ENCODE results near the gene ZNF581.

Gene ZNF581

DNA sequence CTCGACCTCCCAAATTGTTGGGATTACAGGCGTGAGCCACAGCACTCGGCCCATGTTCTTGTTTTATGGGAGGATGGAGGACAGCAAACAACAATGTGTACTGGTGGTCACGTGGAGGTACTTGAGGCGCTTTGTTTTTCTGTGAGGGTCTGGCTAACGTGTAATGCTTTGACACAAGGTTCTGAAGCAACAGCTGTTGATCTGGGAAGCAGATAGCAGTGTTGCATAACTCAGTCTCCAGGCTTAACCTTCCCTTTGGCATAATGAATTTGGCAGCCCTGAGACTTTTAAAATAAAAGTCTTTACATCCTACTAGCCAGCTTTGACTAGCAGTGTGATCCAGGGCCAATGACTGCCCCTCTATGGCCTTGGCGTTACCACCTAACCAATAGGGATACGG, 9.6 kb upstream of the ZNF581 start:
- DNase-seq, result no peak

GRCh38 chr19:55635334-55635717, 8.1 kb upstream of the ZNF581 start:
- no peak for DNase-seq

DNA sequence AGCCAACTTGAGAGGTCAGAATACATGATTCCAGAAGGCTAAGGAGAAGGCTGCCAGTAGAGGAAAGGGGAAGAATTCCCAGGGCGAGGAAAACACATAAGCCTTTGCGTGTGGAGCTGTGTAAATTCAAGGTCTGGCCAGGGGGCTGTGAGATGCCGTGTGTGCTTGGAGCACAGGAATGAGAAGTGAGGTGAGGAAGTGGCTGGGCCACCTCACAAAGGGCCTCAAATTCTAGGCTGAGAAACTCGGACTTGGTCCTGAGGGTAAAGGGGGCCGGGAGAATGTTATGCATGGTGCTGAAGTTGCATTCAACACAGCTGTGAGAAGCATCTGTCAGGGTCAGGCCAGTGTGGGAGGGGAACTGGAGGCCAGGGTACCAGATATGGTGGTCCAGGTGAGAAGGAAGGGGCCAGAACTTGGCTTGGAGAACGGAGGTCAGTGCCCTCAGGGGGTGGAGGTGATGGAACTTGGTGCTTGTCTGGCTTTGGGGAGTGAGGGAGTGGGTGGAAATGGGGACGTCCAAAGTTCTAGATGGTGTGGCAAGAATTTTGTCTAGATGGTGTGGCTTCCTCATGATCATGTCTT, 7.5 kb upstream of the ZNF581 start:
- no peak for DNase-seq

DNA sequence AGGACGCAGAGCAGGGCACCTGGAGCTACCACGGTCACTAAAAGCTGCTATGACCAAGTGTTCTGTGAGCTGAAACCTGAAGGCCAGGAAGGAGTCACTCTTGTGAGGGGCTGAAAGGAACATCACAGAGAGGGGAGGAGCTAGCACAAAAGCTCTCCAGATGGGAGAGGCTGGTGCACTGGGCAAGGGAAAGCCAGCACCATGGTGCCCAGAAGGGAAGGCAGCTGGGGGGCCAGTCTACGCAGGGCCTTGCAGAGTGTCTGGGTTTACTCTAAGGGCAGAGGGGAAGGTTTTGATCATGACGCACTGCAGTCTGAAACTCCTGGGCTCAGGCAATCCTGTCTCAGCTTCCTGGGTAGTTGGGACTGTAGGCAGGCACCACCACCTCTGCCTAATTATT, 6.7 kb upstream of the ZNF581 start:
- no peak for DNase-seq

DNA sequence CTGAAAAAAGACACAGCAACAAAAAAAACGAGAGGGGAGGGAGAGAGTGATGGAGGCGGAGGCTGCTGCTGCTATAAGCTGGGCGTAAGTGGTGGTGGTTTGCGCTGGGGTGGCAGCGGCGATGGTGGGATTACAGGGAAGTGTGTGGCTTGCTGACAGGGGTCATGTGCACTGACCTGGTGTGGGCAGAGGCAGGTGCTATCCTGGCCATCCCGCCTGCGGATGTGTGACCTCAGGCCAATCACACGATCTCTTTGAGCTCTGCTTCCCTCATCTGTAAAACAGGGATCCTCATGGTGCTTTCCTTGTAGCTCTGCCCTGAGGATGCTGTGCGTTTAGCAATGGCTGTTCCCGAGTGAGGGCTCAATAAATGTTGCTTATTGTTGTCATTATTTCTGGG, 5.9 kb upstream of the ZNF581 start:
- no peak for DNase-seq

DNA sequence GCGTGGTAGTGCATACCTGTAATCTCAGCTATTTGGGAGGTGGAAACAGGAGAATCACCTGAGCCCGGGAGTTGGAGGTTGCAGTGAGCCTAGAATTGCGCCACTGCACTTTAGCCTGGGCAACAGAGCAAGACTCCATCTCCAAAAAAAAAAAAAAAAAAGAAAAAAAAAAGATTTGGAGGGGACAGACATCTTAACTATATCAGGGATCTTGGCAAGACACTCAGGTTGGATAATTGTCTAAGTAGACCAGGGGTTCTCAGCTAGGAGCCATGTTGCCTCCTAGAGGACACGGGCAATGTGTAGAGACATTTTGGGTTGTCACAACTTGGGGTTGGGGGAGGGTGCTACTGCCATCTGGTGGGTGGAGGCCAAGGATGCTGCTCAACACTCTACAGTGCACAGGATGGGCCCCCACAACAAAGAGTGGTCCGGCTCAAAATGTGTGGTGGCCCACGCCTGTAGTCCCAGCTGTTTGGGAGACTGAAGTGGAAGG, 4.5 kb upstream of the ZNF581 start:
- DNase-seq, result peak in 2 of 4 experiments; percentile 16 to 44

DNA sequence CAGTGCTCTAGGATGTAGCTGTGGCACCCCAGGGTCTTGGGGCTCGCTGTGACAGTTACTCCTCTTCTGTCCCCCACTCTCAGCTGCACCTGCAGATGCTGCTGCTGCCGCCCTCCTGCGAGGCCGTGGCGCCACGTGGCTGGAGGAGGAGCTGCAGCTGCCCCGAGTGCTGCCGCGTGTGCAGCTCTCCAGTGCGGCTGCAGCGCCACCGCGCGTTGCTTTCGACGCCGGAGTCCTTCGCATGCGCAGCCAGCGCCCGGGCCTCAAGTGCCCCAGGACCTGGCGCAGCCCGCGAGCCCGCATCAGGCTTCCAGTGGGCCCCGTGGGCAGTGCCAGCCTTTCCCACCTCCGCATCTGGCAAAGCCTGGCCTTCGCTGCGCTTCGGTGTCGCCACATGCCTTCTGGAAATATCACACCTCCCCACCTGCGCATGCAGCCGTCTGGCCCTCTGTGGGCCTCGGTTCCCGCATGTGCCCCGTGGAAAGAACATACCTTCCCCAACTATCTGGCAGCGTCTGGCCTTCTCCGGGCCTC, 3.3 kb upstream of the ZNF581 start:
- peak in 3 of 4 experiments; percentile 22 to 70 (median 44) for DNase-seq

- DNase-seq, result peak in 2 of 4 experiments; percentile 36 to 46
Observed at GRCh38 chr19:55640577-55641425, 2.6 kb upstream of the ZNF581 start, which contains the start of gene ZNF580. ZNF580 (plus strand) TSS chr19:55641002; CDS start chr19:55642509, 1,507 bp downstream.

DNA sequence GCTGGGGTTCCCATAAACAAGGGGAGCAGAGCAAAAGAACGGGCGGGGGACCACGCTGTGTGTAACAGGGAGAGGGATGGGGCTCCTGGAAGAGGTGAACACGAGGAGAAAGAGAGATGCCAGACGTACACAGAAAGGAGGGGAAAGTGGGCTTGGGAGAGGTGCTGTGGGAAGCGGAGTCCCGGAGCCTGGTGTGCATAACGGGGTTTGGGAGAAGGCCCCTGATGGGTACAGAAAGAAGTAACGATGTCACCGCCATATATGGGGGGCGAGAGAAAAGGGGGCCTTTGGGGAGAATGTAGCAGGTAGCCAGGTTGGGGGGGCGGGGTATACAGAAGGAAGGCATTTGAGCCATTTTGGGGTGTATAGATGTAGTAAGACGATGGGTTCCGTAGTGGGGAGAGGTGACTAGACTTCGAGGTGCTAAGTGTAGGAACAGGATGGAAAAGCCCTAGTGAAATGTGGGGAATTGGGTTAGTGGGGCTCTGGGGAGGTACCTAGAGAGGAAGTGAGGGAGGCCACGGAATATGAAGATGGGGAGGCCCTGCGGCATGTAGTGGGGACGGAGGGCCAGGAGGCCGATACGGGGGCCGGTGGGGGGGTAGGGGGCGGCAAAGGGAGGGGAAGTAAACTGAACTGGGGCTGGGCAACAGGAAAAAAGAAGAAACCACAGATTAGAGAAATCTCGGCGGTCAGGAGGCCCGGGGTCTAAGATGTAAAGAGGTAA, 1.9 kb upstream of the ZNF581 start:
- DNase-seq, result peak in 1 of 4 experiments; percentile 36

DNA sequence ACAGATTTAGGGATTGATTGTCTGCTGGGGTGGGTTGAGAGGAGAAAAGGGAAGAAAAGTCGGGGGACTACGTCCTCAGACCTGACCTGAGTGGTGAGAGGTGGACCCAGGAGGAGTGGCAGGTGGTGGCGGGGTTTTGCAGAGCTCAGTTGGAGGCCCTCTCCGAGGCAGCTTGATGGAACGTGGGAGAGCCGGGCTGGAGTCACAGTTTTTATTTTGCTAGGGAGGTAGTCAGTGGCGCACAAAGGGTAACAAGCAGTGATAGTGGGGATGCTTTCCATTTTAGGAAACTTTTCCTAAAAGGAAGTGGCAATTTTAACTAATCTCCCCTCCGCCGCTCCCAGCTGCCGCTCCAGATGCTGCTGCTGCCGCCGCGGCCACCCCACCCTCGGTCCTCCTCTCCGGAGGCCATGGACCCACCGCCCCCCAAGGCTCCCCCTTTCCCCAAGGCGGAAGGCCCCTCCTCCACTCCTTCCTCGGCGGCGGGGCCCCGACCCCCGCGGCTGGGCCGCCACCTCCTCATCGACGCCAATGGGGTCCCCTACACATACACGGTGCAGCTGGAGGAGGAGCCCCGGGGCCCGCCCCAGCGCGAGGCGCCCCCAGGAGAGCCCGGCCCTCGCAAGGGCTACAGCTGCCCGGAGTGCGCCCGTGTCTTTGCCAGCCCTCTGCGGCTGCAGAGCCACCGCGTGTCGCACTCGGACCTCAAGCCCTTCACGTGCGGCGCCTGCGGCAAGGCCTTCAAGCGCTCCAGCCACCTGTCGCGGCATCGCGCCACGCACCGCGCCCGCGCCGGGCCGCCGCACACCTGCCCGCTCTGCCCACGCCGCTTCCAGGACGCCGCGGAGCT, 1.1 kb upstream of the ZNF581 start:
- DNase-seq, result peak in 1 of 4 experiments; percentile 33

- DNase-seq, result no peak
Observed at GRCh38 chr19:55643887-55644176, 383 bp downstream of the ZNF581 start.

- DNase-seq, result no peak
Observed at GRCh38 chr19:55644191-55644833, 863 bp downstream of the ZNF581 start.

- DNase-seq, result no peak
Observed at GRCh38 chr19:55644842-55645511, 1.5 kb downstream of the ZNF581 start.

DNA sequence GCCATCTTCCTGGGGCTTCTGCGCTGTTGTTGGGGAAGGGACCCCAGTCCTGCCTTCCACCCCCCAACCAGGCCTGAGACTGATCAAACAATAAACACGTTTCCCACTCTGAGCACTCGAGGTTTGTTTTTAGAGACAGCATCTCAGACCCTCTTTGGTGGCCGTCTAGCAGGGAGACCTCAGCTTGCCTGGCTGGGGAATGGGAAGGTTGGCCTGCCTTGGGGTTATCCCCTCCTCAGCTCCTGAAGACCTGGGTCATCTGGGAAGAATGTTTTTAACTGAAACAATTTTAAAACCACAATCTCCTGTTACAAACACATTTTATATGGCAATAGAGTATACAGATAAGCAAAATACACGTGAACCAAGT, 2.0 kb downstream of the ZNF581 start:
- DNase-seq, result no peak

GRCh38 chr19:55646889-55647731, 3.7 kb downstream of the ZNF581 start:
- DNase-seq, result no peak

DNA sequence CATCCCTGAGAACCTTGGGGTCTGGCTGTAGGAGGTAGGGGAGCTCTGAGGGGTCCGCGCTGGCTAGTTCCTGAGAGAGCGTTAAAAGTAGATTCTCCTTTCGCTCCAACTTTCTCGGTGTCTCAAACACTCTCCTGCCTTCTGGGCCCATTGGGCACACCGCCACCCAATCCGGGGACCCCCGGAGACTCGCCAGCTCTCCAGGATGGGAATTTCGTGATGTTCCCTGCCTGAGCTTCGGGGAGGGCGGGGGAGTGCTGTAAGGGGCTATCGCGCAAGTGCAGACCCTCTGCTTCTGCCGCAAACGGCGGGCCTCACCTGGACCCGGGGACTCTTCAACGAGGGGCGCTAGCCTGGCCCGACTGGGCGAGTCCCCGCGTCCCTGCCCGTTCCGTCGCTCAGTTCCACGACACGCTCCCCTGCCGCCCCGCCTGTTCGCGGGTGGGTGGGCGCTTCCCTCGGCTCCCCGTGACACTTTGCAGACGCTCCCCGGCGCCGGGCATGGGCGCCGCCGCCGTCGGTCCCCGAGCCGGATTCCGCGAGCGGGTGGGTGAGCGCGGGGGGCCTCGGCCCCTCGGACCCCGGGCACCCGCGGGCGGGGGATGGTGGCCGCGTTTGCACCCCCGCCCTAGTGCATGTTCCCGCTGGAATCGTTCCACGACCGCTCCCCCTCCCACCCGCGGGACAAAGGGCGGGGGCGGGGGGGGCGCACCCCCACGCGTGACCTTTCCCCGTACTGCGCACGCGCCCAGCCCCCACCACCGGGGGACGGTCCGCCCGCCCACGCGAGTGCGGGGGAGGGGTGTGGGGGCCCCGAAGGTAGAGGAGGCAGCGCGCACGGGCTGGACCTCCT, 4.5 kb downstream of the ZNF581 start, which contains the start of gene CCDC106:
TSS of gene CCDC106 (plus strand) at position 481 of the 853 bp plus-strand sequence. CDS start 835 bp downstream, outside the sequence.
- peak in 2 of 4 experiments; percentile 32 to 58 for DNase-seq

DNA sequence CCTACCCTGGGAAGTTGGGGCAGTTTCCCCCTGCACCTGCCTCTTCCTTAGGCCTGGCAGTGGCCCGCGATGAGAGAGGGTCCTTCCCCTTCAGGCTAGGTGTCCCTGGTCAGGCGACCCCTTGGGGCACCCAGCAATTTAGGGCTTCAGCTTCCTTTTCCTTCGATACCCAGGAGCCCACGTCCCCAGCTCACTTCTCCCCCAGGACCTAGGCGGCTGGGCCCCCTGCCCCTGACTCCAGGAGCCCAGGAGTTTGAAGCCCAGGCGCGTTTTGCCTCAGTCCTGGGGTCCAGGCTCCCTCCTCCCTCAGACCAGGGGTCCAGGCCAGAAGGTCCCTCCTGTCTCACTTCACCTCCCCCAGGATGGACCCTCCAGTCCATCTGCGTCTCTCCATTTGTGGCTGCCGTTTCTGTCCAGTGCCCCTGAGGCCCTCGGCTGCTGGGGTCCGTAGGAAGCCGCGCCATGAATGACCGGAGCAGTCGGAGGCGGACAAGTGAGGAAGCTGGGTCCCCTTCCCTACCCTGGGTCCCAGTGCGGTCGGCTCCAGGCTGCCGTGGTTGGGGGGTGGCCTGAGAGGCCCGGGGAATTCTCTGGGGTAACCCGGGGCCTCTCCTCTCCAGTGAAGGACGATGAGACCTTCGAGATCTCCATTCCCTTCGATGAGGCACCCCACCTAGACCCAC, 5.3 kb downstream of the ZNF581 start:
- no peak for DNase-seq

GRCh38 chr19:55649268-55650125, 6.0 kb downstream of the ZNF581 start:
- no peak for DNase-seq
